Astrocyte of the spinal cord (primary cell): ENCODE data around the gene ADGRG7.
A peak's percentile ranks its signal among the peaks of the same experiment; 100 is the strongest.

ENCODE experiments used
- DNase-seq: peaks from one replicate; pipeline ENCODE4 v3.0.0; 2011; ENCODE audit warnings: low read depth, low spot score
- H3K4me3 ChIP-seq: 2 replicates; pipeline ENCODE4 v1.5.1; 2011; ENCODE audit warnings: low read depth, mild to moderate bottlenecking, low read length, moderate library complexity
- CTCF ChIP-seq: IDR thresholded peaks from 2 replicates; pipeline ENCODE4 v1.5.1; 2012; ENCODE audit warnings: low read depth, mild to moderate bottlenecking, low read length, inconsistent platforms
- in situ Hi-C: cut with HindIII; loops from 2 replicates; pipeline ENCODE4 v1.10.0; 2017; ENCODE audit warnings: low sequenced_read_pairs

The ADGRG7 gene

GRCh38 chr3:100563652-100564211 lies 45.7 kb upstream of the ADGRG7 start:
- TF ChIP-seq CTCF, result no peak
- in situ Hi-C loops, result no loop called here
- H3K4me3 ChIP-seq, result no peak overlapping the region
- no peak for DNase-seq

GRCh38 chr3:100570811-100571210 lies 38.6 kb upstream of the ADGRG7 start:
- TF ChIP-seq CTCF, result no peak
- in situ Hi-C loops, result no loop called here
- H3K4me3 ChIP-seq, result no peak overlapping the region
- DNase-seq, result no peak

- in situ Hi-C loops, result no loop called here
- no peak for DNase-seq
- H3K4me3 ChIP-seq, result no peak overlapping the region
- no peak for TF ChIP-seq CTCF
Observed at GRCh38 chr3:100574536-100574935, 34.9 kb upstream of the ADGRG7 start.

- in situ Hi-C loops, result no loop called here
- TF ChIP-seq CTCF, result no peak
Observed at GRCh38 chr3:100575704-100576103, 33.7 kb upstream of the ADGRG7 start.

GRCh38 chr3:100577382-100578008 lies 31.9 kb upstream of the ADGRG7 start:
- TF ChIP-seq CTCF, result peak; percentile 1
- in situ Hi-C loops, result no loop called here
- no peak for DNase-seq
- H3K4me3 ChIP-seq, result no peak overlapping the region

More at GRCh38 chr3:100575704-100576103, 33.7 kb upstream of the ADGRG7 start:
- no peak for DNase-seq
- no peak overlapping the region for H3K4me3 ChIP-seq

GRCh38 chr3:100578646-100579045 lies 30.8 kb upstream of the ADGRG7 start:
- DNase-seq, result no peak
- no peak overlapping the region for H3K4me3 ChIP-seq
- TF ChIP-seq CTCF, result no peak
- in situ Hi-C loops, result no loop called here

- in situ Hi-C loops, result no loop called here
- DNase-seq, result no peak
- no peak for TF ChIP-seq CTCF
- H3K4me3 ChIP-seq, result no peak overlapping the region
Observed at GRCh38 chr3:100580147-100580546, 29.3 kb upstream of the ADGRG7 start.
